Activated naive CD8-positive, alpha-beta T cell treated with anti-CD3 and anti-CD28 coated beads, Interleukin-2, amount 50 U/mL, for 16 hours (primary cell): ENCODE data around the gene RNF167.

Experiments
- DNase-seq: peaks from one replicate; pipeline ENCODE4 v3.0.0-alpha.2; 2020; ENCODE audit warnings: low read depth, low spot score

Gene RNF167

DNA sequence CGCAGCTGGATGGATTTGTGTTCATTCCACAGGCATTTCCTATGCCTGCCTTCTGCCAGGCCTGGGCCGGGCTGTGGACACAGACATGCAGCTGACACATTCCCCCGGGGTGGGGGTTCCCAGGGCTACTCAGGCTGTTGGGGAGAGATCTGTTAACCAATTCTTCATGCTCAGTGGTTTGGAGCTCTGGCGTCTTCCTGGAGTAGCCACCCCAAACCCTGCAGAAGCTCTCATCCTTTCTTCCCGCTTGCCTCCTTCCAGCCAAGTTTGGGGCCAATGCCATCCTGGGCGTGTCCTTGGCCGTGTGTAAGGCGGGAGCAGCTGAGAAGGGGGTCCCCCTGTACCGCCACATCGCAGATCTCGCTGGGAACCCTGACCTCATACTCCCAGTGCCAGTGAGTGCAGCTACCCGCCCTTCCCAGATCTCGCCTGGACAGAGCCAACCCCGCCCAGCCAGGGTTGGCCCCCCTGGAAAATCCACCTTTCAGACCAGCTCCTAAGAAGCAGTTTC, 13.4 kb downstream of the RNF167 start:
- no peak for DNase-seq

DNA sequence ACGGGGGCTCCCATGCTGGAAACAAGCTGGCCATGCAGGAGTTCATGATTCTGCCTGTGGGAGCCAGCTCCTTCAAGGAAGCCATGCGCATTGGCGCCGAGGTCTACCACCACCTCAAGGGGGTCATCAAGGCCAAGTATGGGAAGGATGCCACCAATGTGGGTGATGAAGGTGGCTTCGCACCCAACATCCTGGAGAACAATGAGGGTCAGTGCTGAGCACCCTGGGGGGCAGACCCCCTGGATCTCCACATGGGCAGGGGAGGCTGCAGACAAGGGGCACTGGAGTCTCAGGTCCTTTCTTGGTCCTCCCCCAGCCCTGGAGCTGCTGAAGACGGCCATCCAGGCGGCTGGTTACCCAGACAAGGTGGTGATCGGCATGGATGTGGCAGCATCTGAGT, 15.0 kb downstream of the RNF167 start:
- no peak for DNase-seq

DNA sequence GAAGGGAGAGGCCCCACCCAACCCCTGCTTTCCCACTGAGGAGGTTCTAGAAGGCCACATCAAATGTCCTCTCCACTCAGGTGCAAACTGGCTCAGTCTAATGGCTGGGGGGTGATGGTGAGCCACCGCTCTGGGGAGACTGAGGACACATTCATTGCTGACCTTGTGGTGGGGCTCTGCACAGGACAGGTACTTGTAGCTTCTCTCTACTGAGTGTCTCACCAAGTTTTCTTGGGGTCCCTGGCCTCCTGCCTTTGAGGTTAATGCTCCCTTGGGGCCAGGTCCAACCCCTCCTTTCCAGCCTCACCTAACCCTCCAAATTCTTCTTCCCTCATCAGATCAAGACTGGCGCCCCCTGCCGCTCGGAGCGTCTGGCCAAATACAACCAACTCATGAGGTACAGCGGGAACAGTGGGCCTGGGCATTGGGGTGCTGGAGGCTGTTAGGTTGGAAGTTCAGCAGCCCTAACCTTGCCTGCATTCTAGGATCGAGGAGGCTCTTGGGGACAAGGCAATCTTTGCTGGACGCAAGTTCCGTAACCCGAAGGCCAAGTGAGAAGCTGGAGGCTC, 16.5 kb downstream of the RNF167 start:
- DNase-seq, result no peak

DNA sequence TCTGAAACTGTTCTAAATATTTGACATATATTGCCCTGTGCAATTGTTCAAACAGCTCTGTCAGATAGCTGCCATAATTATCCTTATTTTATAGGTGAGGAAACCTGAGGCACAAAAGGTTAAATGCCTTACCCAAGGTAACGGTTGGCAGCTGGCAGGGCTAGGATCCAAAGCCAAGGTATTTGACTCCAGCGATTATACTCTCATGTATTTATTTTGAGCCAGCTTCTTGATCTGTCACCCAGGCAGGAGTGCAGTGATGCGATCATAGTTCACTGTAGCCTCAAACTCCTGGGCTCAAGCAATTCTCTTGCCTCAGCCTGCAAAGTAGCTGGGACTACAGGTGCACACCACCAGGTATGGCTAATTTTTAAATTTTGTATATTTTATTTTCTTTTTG, 18.0 kb downstream of the RNF167 start:
- no peak for DNase-seq

DNA sequence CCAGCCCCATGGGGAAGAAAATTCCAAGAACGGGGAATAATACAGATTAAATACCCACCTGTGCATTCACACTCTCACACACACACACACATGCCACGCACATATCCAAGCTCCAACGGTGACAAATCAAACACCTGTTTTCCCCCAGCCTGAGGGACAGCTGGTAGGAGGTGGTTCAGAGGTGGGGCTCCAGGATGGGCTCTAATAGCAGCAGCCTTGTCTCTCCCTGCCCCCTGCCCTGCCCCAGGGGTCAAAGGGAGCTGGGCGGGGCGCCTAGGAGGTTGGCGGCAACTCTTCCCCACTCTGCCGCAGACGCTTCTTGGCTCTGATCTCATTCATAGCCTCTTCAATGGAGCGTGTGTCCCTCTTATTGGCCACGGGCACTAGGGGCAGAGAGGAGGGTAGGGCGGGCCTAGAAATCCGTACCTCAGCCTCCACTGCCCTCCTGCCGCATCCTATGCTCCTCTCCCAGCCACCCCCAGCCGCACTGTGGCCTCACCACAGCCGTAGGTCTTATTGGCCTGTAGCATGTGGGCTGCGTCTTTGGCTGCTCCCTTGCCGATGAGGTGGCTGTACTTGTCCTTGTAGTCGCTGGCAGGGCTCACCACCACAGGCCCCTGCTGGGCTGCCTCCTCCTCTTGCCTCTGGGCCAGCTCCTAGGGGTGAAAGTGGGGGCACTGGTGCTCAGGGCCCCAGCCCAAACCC, 19.3 kb downstream of the RNF167 start:
- no peak for DNase-seq

DNA sequence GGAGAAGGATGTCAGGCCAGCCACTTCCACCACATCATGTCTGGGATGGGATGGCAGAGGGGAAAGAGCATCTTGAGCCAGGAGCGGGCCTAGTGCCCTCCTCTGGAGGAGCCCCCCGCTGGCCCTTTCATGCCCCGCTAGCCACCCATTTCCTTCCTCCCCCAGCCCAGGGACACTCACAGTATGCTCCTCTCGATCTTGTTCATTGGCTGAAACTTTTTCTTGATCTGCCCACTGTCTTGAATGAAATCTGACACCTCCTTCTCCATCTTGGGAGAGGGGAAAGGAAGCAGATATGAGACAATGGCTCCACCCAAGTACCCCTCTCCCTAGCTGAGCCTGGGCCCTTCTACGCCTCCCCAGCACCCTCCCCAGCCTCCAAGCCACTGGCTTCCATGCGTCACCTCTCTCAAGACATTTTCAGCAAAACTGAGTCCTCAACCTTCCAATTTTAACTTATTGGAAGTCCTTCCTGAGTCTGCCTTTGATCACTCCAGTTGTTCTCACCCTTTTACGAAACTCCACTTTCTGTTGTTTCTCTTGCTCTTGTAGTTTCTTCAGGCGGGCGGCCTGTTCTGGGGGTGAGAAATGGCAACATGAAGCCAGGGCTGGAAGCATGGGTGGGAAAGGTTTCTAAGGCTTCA, 20.3 kb downstream of the RNF167 start:
- no peak for DNase-seq

DNA sequence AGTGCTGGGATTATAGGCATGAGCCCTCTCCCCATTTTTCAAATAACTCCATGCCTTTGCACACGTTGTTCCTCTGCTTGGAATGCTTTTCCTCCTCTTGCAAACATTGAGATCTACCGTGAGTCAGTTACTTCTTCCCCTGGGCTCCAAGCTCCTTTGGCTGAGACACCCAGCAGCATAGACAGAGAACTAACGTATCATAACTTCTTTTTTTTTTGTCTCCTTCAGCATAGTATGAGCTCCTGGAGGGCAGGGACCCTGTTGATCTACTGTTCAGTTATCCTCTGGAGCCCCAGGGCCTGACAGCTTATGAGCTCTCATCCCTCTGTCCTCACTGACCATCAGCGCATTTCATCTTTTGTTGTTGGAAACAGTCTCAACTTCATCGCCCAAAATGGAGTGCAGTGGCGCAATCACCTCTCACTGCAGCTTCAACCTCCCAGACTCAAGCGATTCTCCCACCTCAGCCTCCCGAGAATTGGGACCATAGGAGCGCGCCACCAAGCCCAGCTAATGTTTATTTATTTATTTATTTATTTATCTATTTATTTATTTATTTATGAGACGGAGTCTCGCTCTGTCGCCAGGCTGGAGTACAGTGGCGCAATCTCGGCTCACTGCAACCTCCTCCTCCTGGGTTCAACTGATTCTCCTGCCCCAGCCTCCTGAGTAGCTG, 25.4 kb downstream of the RNF167 start:
- DNase-seq, result no peak

DNA sequence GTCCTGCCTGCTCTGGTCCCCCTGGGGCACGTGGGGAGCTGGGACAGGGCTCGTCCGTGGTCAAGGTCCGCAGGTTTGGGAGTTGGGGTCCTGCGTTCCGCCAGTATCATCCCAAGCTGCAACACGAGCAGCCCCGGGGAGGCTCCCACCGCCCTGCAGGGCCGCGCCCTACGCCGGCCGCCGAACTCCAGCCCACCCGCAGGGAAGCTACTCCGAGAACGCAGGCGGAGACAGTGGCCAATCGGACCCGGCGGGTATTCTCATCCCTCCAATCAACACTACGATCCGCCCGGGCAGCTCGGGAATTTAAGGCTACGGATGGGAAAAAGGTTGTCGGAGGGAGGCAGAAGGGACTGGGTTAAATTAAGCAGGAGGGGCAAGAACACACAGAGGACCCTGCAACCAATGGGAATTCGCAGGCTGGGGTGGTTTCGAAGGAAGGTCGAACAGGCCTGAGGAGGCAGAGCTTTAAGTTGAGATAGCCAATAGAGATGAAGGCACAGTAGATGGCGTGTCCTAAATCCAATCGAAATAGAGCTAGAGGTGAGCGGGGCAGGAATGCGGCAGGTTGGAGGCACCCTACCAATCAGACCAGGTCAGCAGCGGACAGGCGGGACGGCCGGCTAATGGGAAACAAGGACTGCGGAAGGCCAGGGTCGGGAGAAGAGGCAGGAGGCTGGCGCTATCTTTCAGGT, 26.9 kb downstream of the RNF167 start:
- peak; percentile 89 for DNase-seq

DNA sequence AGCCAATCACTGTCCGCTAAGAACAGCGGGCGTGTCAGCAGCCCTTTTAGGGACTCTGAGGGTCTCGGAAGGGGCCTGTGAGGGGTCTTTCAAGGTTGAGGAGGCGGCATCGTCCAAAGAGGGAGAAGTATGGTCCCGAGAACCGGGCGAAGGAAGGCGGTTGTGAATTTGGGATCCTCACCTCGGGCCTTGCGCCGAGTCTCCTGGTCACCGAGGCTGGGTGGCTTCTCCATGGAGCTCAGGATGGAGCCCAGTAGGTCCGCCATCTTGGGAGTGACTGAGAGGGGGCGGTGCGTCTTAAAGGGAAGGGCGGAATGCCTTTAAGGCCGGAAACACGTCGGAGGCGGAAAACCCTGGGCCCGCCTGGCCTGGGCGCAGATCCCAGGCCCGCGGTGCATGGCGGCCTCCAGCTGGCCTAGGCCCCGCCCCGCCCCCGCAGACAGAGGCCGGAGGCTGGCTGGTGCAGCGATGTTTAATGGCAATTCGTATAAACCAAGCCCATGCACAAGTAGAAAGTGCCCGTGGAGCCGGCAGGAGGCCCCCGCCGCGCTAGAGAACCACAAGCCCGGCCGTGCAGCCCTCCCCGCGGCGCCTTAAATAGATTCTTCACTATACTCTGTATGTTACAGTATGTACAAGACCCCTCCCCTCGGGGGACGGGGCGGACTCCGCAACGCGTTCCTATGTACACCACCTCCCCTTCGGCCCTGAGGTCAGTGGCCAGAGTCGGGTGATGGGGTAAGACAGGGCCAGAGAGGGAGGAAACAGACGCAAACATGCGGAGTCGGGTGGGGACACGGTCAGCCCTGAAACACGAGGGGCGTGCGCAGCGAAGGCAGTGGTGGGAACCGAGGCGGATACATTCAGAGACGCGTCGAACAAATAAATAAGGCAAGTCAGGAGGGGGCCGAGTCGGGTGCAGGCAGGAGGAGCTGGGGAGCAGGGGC, 27.7 kb downstream of the RNF167 start, which contains the start of gene SPAG7:
Gene SPAG7, minus strand, starts transcription at position 279 of the 947 bp plus-strand sequence. Its CDS starts 13 bp downstream, at position 266.
- peak; percentile 83 for DNase-seq

DNA sequence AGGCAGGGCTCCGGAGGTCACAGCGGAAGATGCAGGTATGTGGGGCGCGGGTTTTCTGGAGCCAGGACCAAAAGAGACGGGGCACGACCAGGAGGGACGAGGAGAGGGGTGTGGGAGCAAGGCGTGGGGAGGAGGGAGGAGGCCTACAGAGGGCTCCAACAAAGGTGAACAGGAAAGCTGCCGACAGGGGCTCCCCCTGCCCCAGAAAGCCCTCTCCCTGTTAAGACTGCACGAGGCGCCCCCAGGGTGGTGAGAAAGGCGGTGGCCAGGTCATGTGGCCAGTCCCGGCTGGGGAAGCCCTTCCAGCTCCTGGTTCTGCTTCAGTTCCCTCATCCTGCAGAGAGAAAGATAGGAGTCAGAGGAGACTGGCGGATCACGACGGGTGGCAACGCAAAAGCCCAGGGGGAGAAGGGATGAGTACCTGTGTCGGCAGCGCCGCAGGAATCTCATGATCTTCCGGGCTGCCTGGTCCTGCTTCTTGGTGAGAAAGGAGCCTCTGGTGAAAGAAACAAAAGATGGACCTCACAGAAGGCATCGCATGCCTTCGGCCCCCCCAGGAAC, 28.5 kb downstream of the RNF167 start:
- no peak for DNase-seq

DNA sequence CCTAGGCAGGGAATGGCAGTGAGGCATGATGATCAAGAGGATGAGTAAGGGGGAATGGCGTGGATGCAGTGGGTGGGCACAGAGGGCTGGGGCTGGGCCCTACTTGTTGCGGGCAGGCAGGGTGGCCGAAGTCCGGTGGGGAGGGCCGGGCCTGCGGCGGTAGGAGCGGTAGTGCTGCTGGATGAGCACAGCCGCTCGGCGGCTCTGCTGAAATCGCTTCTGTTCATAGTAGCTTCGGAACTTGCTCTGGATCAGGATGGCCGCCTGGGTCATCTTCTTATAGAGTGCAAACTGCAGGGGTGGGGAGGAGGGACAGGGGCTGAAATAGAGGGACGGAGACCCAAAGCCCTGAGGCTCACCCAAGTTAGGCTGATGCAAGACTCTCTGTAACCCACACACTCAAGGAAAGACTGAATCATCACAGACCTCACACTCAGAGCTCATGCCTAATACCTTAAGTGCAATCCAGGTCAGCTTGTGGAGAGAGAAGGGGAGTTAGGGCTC, 29.0 kb downstream of the RNF167 start:
- DNase-seq, result no peak

DNA sequence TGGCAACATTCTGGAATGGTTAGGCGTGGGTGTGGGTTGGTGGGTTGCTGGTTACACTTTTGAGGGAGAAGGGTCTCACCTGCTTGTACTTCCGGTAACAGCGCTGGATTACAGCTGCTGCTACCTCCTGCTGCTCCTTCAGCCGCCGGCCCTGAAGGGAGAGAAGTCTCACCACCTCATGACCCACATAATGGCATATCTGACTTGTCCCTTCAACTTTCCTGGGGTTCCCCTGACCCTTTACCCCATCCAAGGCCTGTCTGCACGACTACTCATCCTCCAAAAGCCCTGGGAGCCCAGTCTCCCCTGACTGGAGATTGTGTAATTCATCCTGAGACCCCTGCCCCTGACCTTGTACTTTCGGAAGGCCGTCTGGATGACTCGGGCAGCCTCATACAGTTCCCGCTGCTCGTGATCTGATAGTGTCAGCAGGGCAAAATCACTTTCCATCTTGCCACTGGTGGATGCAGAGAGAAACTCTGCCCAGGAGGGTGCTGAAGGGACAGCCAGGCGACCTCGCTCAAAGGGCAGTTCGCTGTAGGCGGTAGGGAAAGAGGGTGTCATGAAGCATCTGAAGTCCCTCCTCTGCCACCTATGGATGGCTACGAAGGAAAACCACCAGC, 29.6 kb downstream of the RNF167 start:
- no peak for DNase-seq

DNA sequence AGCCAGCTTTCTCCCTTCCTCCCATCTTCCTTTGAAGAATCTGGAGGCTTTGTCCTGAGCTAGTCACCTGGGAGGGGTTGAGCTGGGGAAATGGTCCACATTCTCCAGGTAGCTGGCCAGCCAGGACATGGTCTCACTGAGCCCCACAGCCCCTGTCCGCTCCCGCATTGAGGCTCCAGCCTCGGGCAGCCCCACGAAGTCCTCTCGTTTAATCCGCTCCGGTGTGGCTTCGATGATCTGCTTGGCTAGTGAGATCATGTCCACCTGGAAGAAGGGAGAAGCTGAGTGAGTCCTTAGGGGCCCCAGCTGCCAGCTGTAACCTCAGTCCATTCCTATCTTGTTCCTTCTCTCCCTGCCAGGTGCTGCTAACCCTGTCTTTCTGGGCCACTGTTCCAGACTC, 30.2 kb downstream of the RNF167 start:
- DNase-seq, result no peak

DNA sequence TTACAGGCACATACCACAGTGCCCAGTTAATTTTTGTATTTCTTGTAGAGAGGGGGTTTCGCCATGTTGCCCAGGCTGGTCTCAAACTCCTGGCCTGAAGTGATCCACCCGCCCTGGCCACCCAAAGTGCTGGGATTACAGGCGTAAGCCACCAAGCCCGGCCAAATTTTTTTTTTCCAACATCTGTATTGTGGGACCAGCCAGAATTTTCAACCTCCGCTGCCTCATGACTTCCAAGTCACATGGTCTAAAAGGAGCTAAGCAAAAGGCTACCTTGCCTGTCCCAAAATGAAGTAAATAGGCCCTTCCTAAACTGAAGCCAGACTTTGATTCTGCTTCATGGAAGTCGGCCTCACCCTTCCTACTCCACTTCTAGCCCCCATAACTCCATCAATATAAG, 31.8 kb downstream of the RNF167 start:
- no peak for DNase-seq

DNA sequence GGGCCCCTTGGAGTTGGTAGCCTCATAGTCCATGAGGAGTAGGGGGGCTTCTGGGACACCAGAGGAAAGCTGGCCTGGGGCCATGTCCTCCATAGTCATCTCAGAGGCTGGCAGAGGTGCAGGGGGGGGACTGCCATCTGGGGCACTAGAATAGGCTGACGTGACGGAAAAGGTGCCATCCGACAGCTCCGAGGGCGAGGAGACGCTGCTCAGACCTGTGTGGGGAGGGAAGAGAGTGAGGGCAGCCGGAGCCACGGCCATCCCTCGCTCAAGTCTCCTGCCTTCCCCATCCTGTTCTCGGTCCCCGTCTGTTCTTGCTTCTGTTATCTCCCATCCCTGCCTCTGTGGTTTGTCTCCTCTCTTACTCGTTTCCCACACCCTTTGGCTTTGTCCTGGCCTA, 32.3 kb downstream of the RNF167 start:
- DNase-seq, result no peak

DNA sequence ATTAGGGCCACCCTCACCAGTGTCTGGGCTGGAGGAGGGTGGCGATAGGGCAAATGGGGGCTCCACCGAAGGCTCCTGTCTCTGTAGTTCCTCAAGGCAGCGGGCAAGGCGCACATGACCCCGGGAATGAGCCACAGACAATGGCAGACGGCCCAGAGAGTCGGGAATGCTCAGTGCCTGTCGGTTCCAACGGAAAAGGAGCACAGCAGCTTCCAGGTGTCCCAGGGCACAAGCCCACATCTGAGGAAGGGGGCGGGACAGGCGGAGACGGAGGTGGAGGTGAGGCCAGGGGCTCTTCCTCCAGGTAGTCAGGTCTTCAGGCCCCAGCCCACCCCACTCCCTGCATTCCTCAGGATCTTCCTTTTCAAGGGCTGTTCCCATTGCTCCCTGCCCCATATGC, 32.7 kb downstream of the RNF167 start:
- DNase-seq, result no peak

DNA sequence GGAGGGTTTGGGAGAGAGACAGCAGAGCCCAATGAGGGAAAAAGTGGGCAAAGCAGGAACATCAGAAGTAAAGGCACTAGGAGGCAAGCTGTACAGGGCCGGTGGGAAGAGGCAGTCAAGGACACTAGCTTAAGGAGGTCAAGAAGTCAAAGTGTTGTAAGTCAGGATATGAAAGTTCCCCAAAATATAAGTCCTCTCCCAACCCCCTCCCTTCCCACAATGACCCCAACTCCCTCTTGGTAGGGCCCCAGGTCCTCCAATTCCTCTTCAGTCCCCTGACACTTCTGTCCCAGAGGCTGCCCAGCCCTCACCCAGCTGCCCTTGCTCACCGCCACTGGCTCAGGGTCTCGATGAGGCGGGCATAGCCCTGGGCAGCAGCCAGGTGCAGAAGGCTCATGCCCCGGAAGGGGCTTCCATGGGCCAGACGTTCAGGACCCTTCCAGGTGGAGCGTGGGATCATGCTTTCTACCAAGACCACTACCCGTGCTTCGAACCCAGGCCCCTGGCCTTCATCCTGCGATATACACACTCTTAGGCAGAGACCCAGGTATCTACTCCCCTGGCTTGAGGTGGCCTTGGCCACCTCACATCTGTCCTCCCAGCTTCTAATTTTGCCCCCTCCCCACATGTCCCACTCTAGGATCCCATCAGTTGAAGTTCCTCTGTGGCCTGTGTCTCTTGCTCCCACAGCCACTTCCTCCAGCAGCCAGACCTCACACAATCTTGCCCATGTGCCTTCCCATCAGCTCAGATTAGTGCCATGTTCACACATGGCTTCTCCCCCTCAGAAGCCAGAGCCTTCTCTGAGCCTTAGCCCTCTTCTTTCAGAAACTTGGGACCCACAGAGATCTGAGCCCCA, 33.4 kb downstream of the RNF167 start:
- DNase-seq, result no peak

DNA sequence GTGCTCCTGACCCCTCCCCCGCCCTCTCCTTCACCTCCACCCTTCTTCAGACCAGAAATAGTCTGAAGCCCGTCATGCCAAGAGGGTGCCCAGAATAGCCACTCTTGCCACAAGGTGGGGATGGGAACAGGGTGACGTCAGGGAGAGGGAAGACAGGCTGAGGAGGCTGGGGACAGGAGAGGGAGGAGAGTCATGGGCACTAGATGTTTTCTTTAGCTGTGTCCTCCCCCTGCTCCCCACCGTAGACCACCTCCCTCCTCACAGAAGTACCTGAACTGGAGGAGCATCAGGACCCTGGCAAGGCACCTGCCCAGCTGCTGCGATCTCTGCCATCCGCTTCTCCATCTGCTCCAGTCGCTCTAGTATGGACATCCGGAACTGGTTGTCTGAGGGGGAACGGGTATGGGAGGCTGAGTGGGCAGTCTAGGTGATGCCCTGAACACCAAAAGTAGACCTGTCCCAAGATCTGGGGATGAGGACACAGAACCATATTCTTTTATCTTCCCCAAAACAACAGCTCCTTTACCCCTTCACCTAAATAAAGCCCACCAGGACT, 34.1 kb downstream of the RNF167 start:
- no peak for DNase-seq
